Smooth muscle cell (in vitro differentiated cells): Measurements from ENCODE around the gene ARHGAP26. TPM values are rescaled to one million over a fixed set of nuclear protein-coding genes. Genes with fewer than 3 reads are reported as not detected.

Experiments
- DNase-seq: peaks from one replicate; lab custom pipeline; 2025; ENCODE audit not compliant: unreplicated experiment; lab: John Stamatoyannopoulos, UW
- H2AFZ ChIP-seq: fragments of 200-600 bp; sonication (generic); 2 replicates; pipeline ENCODE4 v1.6.0; 2016; ENCODE audit warnings: antibody characterized with exemption, low read depth, mild to moderate bottlenecking
- H3F3A ChIP-seq: fragments of 200-600 bp; sonication (generic); 2 replicates; pipeline ENCODE4 v1.6.0; 2017; ENCODE audit warnings: antibody characterized with exemption, low read depth
- H3K27ac ChIP-seq: fragments of 200-600 bp; sonication (generic); 2 replicates; pipeline ENCODE4 v1.5.1; 2016; ENCODE audit warnings: low read depth, mild to moderate bottlenecking
- H3K27me3 ChIP-seq: fragments of 200-600 bp; sonication (generic); 2 replicates; pipeline ENCODE4 v1.6.1; 2016; ENCODE audit warnings: low read depth, mild to moderate bottlenecking
- H3K36me3 ChIP-seq: fragments of 200-600 bp; sonication (generic); 2 replicates; pipeline ENCODE4 v1.5.1; 2016; ENCODE audit warnings: low read depth
- H3K4me1 ChIP-seq: fragments of 200-600 bp; sonication (generic); 2 replicates; pipeline ENCODE4 v1.5.1; 2016; ENCODE audit warnings: low read depth
- H3K4me2 ChIP-seq: fragments of 200-600 bp; sonication (generic); 2 replicates; pipeline ENCODE4 v1.6.0; 2016; ENCODE audit warnings: mild to moderate bottlenecking
- H3K4me3 ChIP-seq: fragments of 200-600 bp; sonication (generic); 2 replicates; pipeline ENCODE4 v1.5.1; 2016; ENCODE audit warnings: mild to moderate bottlenecking
- H3K79me2 ChIP-seq: fragments of 200-600 bp; sonication (generic); 2 replicates; pipeline ENCODE4 v1.6.0; 2016; ENCODE audit warnings: low read depth, mild to moderate bottlenecking
- H3K9ac ChIP-seq: fragments of 200-600 bp; sonication (generic); 2 replicates; pipeline ENCODE4 v1.6.0; 2016; ENCODE audit warnings: low read depth
- H3K9me3 ChIP-seq: fragments of 200-600 bp; sonication (generic); replicated peaks from 2 replicates; pipeline ENCODE4 v1.5.1; 2016; ENCODE audit warnings: low read depth
- H4K20me1 ChIP-seq: fragments of 200-600 bp; sonication (generic); 2 replicates; pipeline ENCODE4 v1.6.0; 2016; ENCODE audit warnings: low read depth
- CTCF ChIP-seq: fragments of 200-600 bp; sonication (generic); IDR thresholded peaks from 2 replicates; pipeline ENCODE4 v1.5.1; 2017; ENCODE audit warnings: borderline replicate concordance, mild to moderate bottlenecking, antibody characterized with exemption; ENCODE audit not compliant: insufficient read depth, poor library complexity, severe bottlenecking
- WGBS: methylation state at CpG from one replicate; pipeline ENCODE4 v1.1.7; 2016; ENCODE audit warnings: low lambda C conversion rate; 5-methylcytosine and 5-hydroxymethylcytosine counted together
- polyA plus RNA-seq: library from polyadenylated mRNA; unstranded; fragments of >200 nt; fragmentation: Nextera tagmentation; extraction: Ambion mirVana; gene quantifications from 2 replicates; pipeline ENCODE4 v1.2.1, GENCODE V29; 2016
- total RNA-seq: library from RNA; depleted of rRNA; stranded (reverse); fragments of >200 nt; gene quantifications from 2 replicates; pipeline ENCODE4 v1.2.3, GENCODE V29; 2014

Gene ARHGAP26
- total and polyA plus RNA-seq, 2 experiments from 2014 or later: 2.2 to 5.1 TPM

GRCh38 chr5:142871363-142872193, 101.4 kb downstream of the ARHGAP26 start:
- Histone ChIP-seq H3K36me3 (no peaks in the 10 kb centered on the region), H3K4me1 (peaks cover 7% of the 10 kb centered on the region), H3K27me3 (no peaks in the 10 kb centered on the region), H4K20me1 (no peaks in the 10 kb centered on the region), H3F3A (no peaks in the 10 kb centered on the region), H3K79me2 (no peaks in the 10 kb centered on the region), H3K4me2 (peak overlapping the region; percentile 55), H3K9ac (no peak overlapping the region), H2AFZ (no peak overlapping the region), H3K9me3 (no peaks in the 10 kb centered on the region), H3K27ac (no peak overlapping the region), H3K4me3 (no peak overlapping the region)
- 55% methylated on average over 13 of the region's 13 CpGs for WGBS
- no peak for DNase-seq
- TF ChIP-seq CTCF: no peak

DNA sequence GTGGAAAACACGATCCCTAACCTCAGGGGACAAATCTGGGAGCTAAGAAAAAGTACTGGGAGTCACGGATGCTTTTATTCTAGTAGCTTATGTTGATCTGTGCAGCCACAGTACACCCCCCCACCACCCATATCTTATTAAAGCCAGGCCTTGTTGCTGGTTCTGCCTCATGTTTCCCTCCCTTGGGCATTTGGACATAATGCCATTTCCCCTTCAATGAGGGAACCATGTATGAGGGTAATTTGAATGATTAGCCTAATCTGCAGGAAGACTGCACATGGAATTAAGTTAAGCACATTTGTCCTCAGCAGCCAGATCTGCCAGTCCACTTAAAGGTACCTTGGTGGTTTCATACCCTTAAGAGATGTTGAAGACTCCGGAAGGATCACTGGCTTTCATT, 102.0 kb downstream of the ARHGAP26 start:
- Histone ChIP-seq H3K79me2 (no peaks in the 10 kb centered on the region), H3K9ac (no peak overlapping the region), H2AFZ (no peak overlapping the region), H3K9me3 (no peaks in the 10 kb centered on the region), H3K27me3 (no peaks in the 10 kb centered on the region), H3K4me3 (no peak overlapping the region), H3K36me3 (no peaks in the 10 kb centered on the region), H3F3A (no peaks in the 10 kb centered on the region), H3K4me2 (no peak overlapping the region), H4K20me1 (no peaks in the 10 kb centered on the region), H3K27ac (no peak overlapping the region), H3K4me1 (peaks cover 7% of the 10 kb centered on the region)
- 82% methylated on average over 3 of the region's 3 CpGs for WGBS
- no peak for TF ChIP-seq CTCF
- no peak for DNase-seq

DNA sequence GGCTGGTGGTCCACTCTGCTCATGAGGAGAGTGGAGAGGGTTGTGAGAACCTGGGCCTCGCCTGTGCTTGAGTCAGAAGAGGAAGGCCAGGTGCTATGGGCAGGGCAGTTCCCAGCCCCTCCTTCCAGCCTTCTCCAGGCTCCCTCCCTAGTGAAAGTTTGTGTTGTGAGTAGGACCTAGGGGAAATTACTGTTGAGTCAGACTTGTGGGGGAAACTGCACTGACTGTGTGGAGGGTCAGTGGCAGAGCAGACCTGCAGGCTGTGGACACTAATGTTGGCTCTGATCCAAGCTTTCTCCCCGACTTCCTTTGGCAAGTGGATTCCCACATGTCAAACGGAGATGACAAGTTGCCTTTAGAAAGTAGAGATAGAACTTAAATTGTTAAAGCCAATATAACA, 102.6 kb downstream of the ARHGAP26 start:
- Histone ChIP-seq H2AFZ (no peak overlapping the region), H4K20me1 (no peaks in the 10 kb centered on the region), H3K9ac (no peak overlapping the region), H3F3A (no peaks in the 10 kb centered on the region), H3K4me2 (no peak overlapping the region), H3K4me1 (peaks cover 7% of the 10 kb centered on the region), H3K79me2 (no peaks in the 10 kb centered on the region), H3K4me3 (no peak overlapping the region), H3K27ac (no peak overlapping the region), H3K27me3 (no peaks in the 10 kb centered on the region), H3K9me3 (no peaks in the 10 kb centered on the region), H3K36me3 (no peaks in the 10 kb centered on the region)
- no peak for DNase-seq
- 43% methylated on average over 3 of the region's 3 CpGs for WGBS
- no peak for TF ChIP-seq CTCF

DNA sequence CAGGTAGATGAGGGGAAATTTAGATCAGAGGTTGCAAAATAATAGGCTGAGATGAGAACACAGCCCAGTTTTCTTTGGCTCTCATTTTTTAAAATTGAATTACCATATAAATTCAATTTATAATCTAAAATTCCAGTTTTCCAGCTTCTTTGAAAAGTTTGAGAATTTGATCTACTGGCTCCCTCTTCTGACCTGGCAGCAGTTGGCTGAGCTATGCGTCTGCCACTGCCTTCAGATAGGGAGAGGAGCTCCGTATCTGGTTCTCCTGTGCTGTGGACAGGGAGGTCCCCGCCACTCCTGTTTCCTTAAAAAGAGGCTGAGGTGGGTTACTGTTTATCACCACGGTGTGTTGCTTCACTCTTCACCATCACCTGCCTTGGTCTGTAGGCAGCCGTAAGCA, 103.7 kb downstream of the ARHGAP26 start:
- Histone ChIP-seq H3K79me2 (no peaks in the 10 kb centered on the region), H3K4me2 (no peak overlapping the region), H3F3A (no peaks in the 10 kb centered on the region), H3K27ac (no peak overlapping the region), H3K9ac (no peak overlapping the region), H3K36me3 (no peaks in the 10 kb centered on the region), H2AFZ (no peak overlapping the region), H3K4me1 (peaks cover 7% of the 10 kb centered on the region), H3K27me3 (no peaks in the 10 kb centered on the region), H4K20me1 (no peaks in the 10 kb centered on the region), H3K9me3 (no peaks in the 10 kb centered on the region), H3K4me3 (no peak overlapping the region)
- DNase-seq: no peak
- TF ChIP-seq CTCF: no peak
- 88% methylated on average over 5 of the region's 5 CpGs for WGBS
